GM12878 (cell line): ENCODE results near the gene KRT7.

Source experiments
- FOXK2 ChIP-seq: fragments of 450-650 bp; IDR thresholded peaks from 2 replicates; pipeline ENCODE4 v1.6.1; 2017; ENCODE audit warnings: mild to moderate bottlenecking, moderate library complexity
- HDAC2 ChIP-seq: fragments of 200-600 bp; sonication (generic); IDR thresholded peaks from 2 replicates; pipeline ENCODE4 v1.6.1; 2017
- NR2C2 ChIP-seq: IDR thresholded peaks from 2 replicates; pipeline ENCODE4 v1.6.1; 2011; ENCODE audit warnings: borderline replicate concordance, low read depth; ENCODE audit not compliant: control insufficient read depth, insufficient read length
- POLR2AphosphoS5 ChIP-seq: IDR thresholded peaks from 2 replicates; pipeline ENCODE4 v1.6.1; 2011; ENCODE audit warnings: mild to moderate bottlenecking, low read length, inconsistent platforms
- RAD51 ChIP-seq: fragments of 450-650 bp; IDR thresholded peaks from 2 replicates; pipeline ENCODE4 v1.6.1; 2016; ENCODE audit warnings: moderate library complexity, mild to moderate bottlenecking, inconsistent platforms
- TF ChIP-seq, protein P1 (sequence below): fragments of 450-650 bp; IDR thresholded peaks from 2 replicates; pipeline ENCODE4 v1.6.1; 2014; ENCODE audit warnings: mild to moderate bottlenecking

- no peak for TF ChIP-seq RAD51
- TF ChIP-seq NR2C2: no peak
- no peak for TF ChIP-seq POLR2AphosphoS5
- no peak for TF ChIP-seq FOXK2
- TF ChIP-seq HDAC2: no peak
- TF ChIP-seq, protein P1, sequence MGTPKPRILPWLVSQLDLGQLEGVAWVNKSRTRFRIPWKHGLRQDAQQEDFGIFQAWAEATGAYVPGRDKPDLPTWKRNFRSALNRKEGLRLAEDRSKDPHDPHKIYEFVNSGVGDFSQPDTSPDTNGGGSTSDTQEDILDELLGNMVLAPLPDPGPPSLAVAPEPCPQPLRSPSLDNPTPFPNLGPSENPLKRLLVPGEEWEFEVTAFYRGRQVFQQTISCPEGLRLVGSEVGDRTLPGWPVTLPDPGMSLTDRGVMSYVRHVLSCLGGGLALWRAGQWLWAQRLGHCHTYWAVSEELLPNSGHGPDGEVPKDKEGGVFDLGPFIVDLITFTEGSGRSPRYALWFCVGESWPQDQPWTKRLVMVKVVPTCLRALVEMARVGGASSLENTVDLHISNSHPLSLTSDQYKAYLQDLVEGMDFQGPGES: no peak
Measured at GRCh38 chr12:52238207-52238840, 5.3 kb downstream of the KRT7 start.
